Mesenchymal stem cell (in vitro differentiated cells and primary cell): ENCODE data around the gene SFXN5.
A peak's percentile ranks its signal among the peaks of the same experiment; 100 is the strongest.
"Not testable (repeated sequence)": the region's sequence is repeated elsewhere in the genome, so short reads cannot be mapped to it uniquely, and the experiment has no call there.

Source experiments
- DNase-seq: peaks from one replicate; pipeline ENCODE4 v3.0.0-alpha.2; 2013
- H2AFZ ChIP-seq: one replicate; pipeline ENCODE4 v1.6.1; 2013; ENCODE audit warnings: low read depth, mild to moderate bottlenecking, control low read depth, inconsistent platforms, low read length, moderate library complexity
- H2AK5ac ChIP-seq: 2 replicates; pipeline ENCODE4 v1.6.1; 2013; ENCODE audit warnings: low read length, moderate library complexity, mild to moderate bottlenecking, inconsistent platforms; ENCODE audit not compliant: severe bottlenecking
- H2BK120ac ChIP-seq: one replicate; pipeline ENCODE4 v1.6.1; 2013; ENCODE audit warnings: low read depth, mild to moderate bottlenecking, inconsistent platforms, low read length, moderate library complexity
- H2BK12ac ChIP-seq, 2 experiments: one replicate each; pipeline ENCODE4 v1.6.1; 2013; ENCODE audit warnings: inconsistent platforms in 2 of 2, low read length in 2 of 2, mild to moderate bottlenecking in 2 of 2, moderate library complexity in 2 of 2, control low read depth in 1 of 2
- H2BK15ac ChIP-seq: one replicate; pipeline ENCODE4 v1.6.1; 2013; ENCODE audit warnings: mild to moderate bottlenecking, low read depth, inconsistent platforms; ENCODE audit not compliant: poor library complexity, severe bottlenecking
- H2BK5ac ChIP-seq: 2 replicates; pipeline ENCODE4 v1.6.1; 2013; ENCODE audit warnings: low read depth, mild to moderate bottlenecking, low read length, control low read depth, inconsistent platforms; ENCODE audit not compliant: poor library complexity, severe bottlenecking
- H3K14ac ChIP-seq, 2 experiments: one replicate each; pipeline ENCODE4 v1.6.1; 2013; ENCODE audit warnings: inconsistent platforms in 2 of 2, low read length in 2 of 2, control low read depth in 1 of 2, mild to moderate bottlenecking in 1 of 2, moderate library complexity in 1 of 2
- H3K18ac ChIP-seq, 2 experiments: one replicate each; pipeline ENCODE4 v1.6.1; 2013; ENCODE audit warnings: inconsistent platforms in 2 of 2, low read length in 2 of 2, control low read depth in 1 of 2, low read depth in 1 of 2, mild to moderate bottlenecking in 1 of 2
- H3K23ac ChIP-seq, 2 experiments: one replicate each; pipeline ENCODE4 v1.6.1; 2013; ENCODE audit warnings: inconsistent platforms in 2 of 2, low read length in 2 of 2, mild to moderate bottlenecking in 2 of 2, moderate library complexity in 2 of 2, control low read depth in 1 of 2
- H3K27ac ChIP-seq: 2 replicates; pipeline ENCODE4 v1.5.1; 2013; ENCODE audit warnings: mild to moderate bottlenecking, moderate library complexity, low read length, control low read depth, inconsistent platforms; ENCODE audit not compliant: poor library complexity, severe bottlenecking
- H3K27me3 ChIP-seq, 2 experiments: 2 replicates each; pipeline versions ENCODE4 v1.6.1 to v1.7.0; 2013; ENCODE audit warnings: low read length in 2 of 2, mild to moderate bottlenecking in 2 of 2, moderate library complexity in 2 of 2, control low read depth in 1 of 2, inconsistent platforms in 1 of 2; ENCODE audit not compliant: control insufficient read depth in 1 of 2, insufficient read depth in 1 of 2
- H3K36me3 ChIP-seq, 2 experiments: 2 replicates each; pipeline versions ENCODE4 v1.6.1 to v1.7.0; 2013; ENCODE audit warnings: low read length in 2 of 2, control low read depth in 1 of 2, inconsistent platforms in 1 of 2, low read depth in 1 of 2, mild to moderate bottlenecking in 1 of 2; ENCODE audit not compliant: insufficient read depth in 2 of 2, control insufficient read depth in 1 of 2
- H3K4ac ChIP-seq, 2 experiments: one replicate each; pipeline ENCODE4 v1.6.1; 2013; ENCODE audit warnings: inconsistent platforms in 2 of 2, low read length in 2 of 2, mild to moderate bottlenecking in 2 of 2, moderate library complexity in 2 of 2, control low read depth in 1 of 2, low read depth in 1 of 2
- H3K4me1 ChIP-seq: 2 replicates; pipeline ENCODE4 v1.6.1; 2013; ENCODE audit warnings: low read depth, low read length, control low read depth; ENCODE audit not compliant: control insufficient read depth, insufficient read depth
- H3K4me2 ChIP-seq: 2 replicates; pipeline ENCODE4 v1.6.1; 2013; ENCODE audit warnings: low read length, mild to moderate bottlenecking, inconsistent platforms; ENCODE audit not compliant: poor library complexity, severe bottlenecking
- H3K4me3 ChIP-seq, 2 experiments: 2 replicates each; pipeline versions ENCODE4 v1.5.1 to v1.7.0; 2013; ENCODE audit warnings: low read length in 2 of 2, mild to moderate bottlenecking in 2 of 2, control low read depth in 1 of 2, low read depth in 1 of 2; ENCODE audit not compliant: insufficient read depth in 1 of 2
- H3K79me1 ChIP-seq: replicated peaks from 2 replicates; pipeline ENCODE4 v1.6.1; 2013; ENCODE audit warnings: mild to moderate bottlenecking, control low read depth, low read length, inconsistent platforms; ENCODE audit not compliant: poor library complexity, severe bottlenecking
- H3K9ac ChIP-seq: 2 replicates; pipeline ENCODE4 v1.7.0; 2013; ENCODE audit warnings: mild to moderate bottlenecking, low read length, moderate library complexity
- H3K9me3 ChIP-seq: 2 replicates; pipeline ENCODE4 v1.7.0; 2013; ENCODE audit warnings: mild to moderate bottlenecking, low read length; ENCODE audit not compliant: control insufficient read depth
- H4K8ac ChIP-seq: one replicate; pipeline ENCODE4 v1.6.1; 2013; ENCODE audit warnings: inconsistent platforms, mild to moderate bottlenecking, low read length, moderate library complexity
- H4K91ac ChIP-seq: one replicate; pipeline ENCODE4 v1.6.1; 2013; ENCODE audit warnings: mild to moderate bottlenecking, low read length, inconsistent platforms
- WGBS: methylation state at CpG from one replicate; pipeline ENCODE4 v1.1.7; 2013; ENCODE audit warnings: mixed read lengths; 5-methylcytosine and 5-hydroxymethylcytosine counted together

SFXN5 gene

DNA sequence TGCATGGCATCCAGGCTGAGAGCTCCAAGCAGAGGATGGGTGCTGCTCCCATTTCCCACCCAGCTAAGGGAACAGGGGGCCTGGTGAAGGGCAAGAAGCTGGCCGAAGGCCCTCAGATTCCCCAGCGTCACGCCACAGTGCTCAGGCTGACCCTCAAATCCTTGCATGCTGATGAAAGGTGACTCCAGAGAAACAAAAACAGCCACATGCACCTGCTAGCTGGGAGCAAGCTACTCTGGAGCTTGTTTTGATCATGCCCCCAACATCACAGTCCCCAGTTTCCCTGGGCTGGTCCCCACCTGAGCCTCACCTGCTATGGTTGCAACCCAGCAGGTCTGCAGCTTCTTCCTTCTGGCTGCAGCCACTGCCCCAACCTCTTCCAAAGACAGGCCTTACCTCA lies 28.0 kb upstream of the SFXN5 start:
- Histone ChIP-seq H3K18ac (no peak overlapping the region), H3K4me2 (no peak overlapping the region), H3K9ac (no peak overlapping the region), H3K79me1 (peaks cover 55% of the 10 kb centered on the region), H3K9me3 (no peaks in the 10 kb centered on the region), H3K14ac (no peak overlapping the region), H2AFZ (no peak overlapping the region), H2AK5ac (no peak overlapping the region), H3K4ac (no peak overlapping the region), H3K4me3 (no peak overlapping the region), H4K91ac (no peak overlapping the region), H2BK5ac (no peak overlapping the region), H2BK120ac (no peak overlapping the region), H3K36me3 (peaks cover 8 to 22% of the 10 kb centered on the region in 2 experiments), H3K4me1 (peaks cover 41% of the 10 kb centered on the region), H2BK12ac (no peak overlapping the region), H3K27me3 (no peaks in the 10 kb centered on the region), H3K27ac (no peak overlapping the region), H3K23ac (no peak overlapping the region), H4K8ac (no peak overlapping the region), H2BK15ac (no peak overlapping the region)
- 100% methylated on average over 3 of the region's 3 CpGs for WGBS
- DNase-seq: no peak

GRCh38 chr2:73095910-73096309 lies 24.4 kb upstream of the SFXN5 start:
- peaks cover 41% of the 10 kb centered on the region for H3K79me1 ChIP-seq
- H3K4me2 ChIP-seq: no peak overlapping the region
- no peak overlapping the region for H3K27ac ChIP-seq
- H3K23ac ChIP-seq: no peak overlapping the region
- H2AK5ac ChIP-seq: peak overlapping the region; percentile 45
- H4K91ac ChIP-seq: no peak overlapping the region
- H3K4me1 ChIP-seq: peaks cover 51% of the 10 kb centered on the region
- no peak for DNase-seq
- H2BK120ac ChIP-seq: no peak overlapping the region
- H2AFZ ChIP-seq: no peak overlapping the region
- no peak overlapping the region for H2BK5ac ChIP-seq
- H3K14ac ChIP-seq: no peak overlapping the region
- H3K36me3 ChIP-seq: peaks cover under 1 to 13% of the 10 kb centered on the region in 2 experiments
- 73% methylated on average over 3 of the region's 3 CpGs for WGBS
- no peaks in the 10 kb centered on the region for H3K9me3 ChIP-seq
- no peak overlapping the region for H3K4me3 ChIP-seq
- H3K4ac ChIP-seq: no peak overlapping the region
- H3K18ac ChIP-seq: no peak overlapping the region
- no peak overlapping the region for H3K9ac ChIP-seq
- H4K8ac ChIP-seq: no peak overlapping the region
- H2BK15ac ChIP-seq: no peak overlapping the region
- H3K27me3 ChIP-seq: no peaks in the 10 kb centered on the region
- no peak overlapping the region for H2BK12ac ChIP-seq

GRCh38 chr2:73093601-73094218 lies 22.2 kb upstream of the SFXN5 start:
- H4K8ac ChIP-seq, H2BK12ac ChIP-seq, H3K27me3 ChIP-seq, H2BK120ac ChIP-seq, H3K14ac ChIP-seq, H3K23ac ChIP-seq, H3K4ac ChIP-seq, H3K9me3 ChIP-seq, H3K4me2 ChIP-seq, H3K18ac ChIP-seq, H2AFZ ChIP-seq, H2BK5ac ChIP-seq, H3K4me3 ChIP-seq, H2BK15ac ChIP-seq, H2AK5ac ChIP-seq, H4K91ac ChIP-seq, DNase-seq, H3K9ac ChIP-seq, H3K27ac ChIP-seq, H3K36me3 ChIP-seq: not testable (repeated sequence)
- peaks cover 30% of the 10 kb centered on the region for H3K79me1 ChIP-seq
- peaks cover 59% of the 10 kb centered on the region for H3K4me1 ChIP-seq
- WGBS: 97% methylated on average over 17 of the region's 17 CpGs

DNA sequence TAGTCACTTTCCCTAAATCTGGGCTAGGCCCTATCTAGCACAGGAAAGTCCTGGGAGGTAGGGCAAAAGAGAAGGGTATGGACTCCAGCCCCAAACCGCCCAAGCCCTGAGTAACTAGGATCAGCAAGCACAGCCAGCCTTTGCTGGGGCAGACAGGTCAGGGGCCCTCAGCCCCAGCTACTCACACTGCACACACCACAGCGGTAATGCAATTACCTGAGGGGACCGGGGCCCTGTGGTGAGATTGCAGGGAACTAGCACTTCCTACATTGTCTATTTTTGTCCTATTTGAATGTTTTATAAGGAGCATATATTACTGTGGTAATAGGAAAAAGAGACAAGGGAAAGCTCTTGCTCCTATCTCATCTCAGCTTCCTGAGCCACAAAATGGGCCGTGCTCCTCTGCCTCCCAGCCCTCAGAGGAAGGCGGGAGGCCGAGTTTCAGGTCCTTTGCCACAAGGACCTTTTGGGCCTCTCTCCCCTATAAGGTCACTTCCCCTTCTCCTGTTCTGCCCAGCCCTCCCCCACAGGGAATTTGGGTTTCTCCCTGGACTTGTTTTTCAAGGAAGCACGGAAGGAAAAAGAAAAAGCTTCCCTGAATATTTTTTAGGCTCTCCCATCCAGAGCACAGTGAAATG lies 20.8 kb upstream of the SFXN5 start:
- H3K4ac ChIP-seq: no peak overlapping the region
- no peak overlapping the region for H3K4me3 ChIP-seq
- no peak overlapping the region for H3K23ac ChIP-seq
- H2AFZ ChIP-seq: no peak overlapping the region
- peak overlapping the region in 1 of 2 experiments; percentile 66 for H2BK12ac ChIP-seq
- H4K91ac ChIP-seq: no peak overlapping the region
- H3K36me3 ChIP-seq: peaks cover 14 to 23% of the 10 kb centered on the region in 2 experiments
- peak overlapping the region; percentile 16 for H3K4me2 ChIP-seq
- peaks cover 27% of the 10 kb centered on the region for H3K79me1 ChIP-seq
- no peak overlapping the region for H2BK5ac ChIP-seq
- H3K18ac ChIP-seq: peak overlapping the region; percentile 57 to 83
- H3K9ac ChIP-seq: peak overlapping the region; percentile 49
- H2BK15ac ChIP-seq: no peak overlapping the region
- peaks cover 72% of the 10 kb centered on the region for H3K4me1 ChIP-seq
- no peak for DNase-seq
- peak overlapping the region in 1 of 2 experiments; percentile 53 for H3K14ac ChIP-seq
- 72% methylated on average over 5 of the region's 7 CpGs for WGBS
- H3K27ac ChIP-seq: peak overlapping the region; percentile 89
- no peaks in the 10 kb centered on the region for H3K27me3 ChIP-seq
- no peak overlapping the region for H4K8ac ChIP-seq
- H3K9me3 ChIP-seq: no peaks in the 10 kb centered on the region
- no peak overlapping the region for H2BK120ac ChIP-seq
- peak overlapping the region; percentile 50 for H2AK5ac ChIP-seq
